SK-N-MC (cell line): ENCODE results near the gene CAPSL.

Source experiments
- EZH2 ChIP-seq: fragments of 200-600 bp; sonication (generic); IDR thresholded peaks from one replicate; pipeline ENCODE4 v1.6.1; 2017; ENCODE audit warnings: antibody characterized with exemption
- POLR2AphosphoS5 ChIP-seq: IDR thresholded peaks from 2 replicates; pipeline ENCODE4 v1.6.1; 2012; ENCODE audit warnings: mild to moderate bottlenecking, low read depth, low read length, borderline replicate concordance

GRCh38 chr5:35971186-35971877 lies 32.9 kb upstream of the CAPSL start:
- TF ChIP-seq POLR2AphosphoS5 (no peak), EZH2 (no peak)
